GM12878 (cell line): ENCODE results near the gene C2orf74. TPM values are rescaled to one million over a fixed set of nuclear protein-coding genes. Genes with fewer than 3 reads are reported as not detected.
A peak's percentile ranks its signal among the peaks of the same experiment; 100 is the strongest.

ENCODE experiments used
- ATAC-seq: fragments of 200-7000 bp; cut with Tn5 transposase; 3 replicates; pipeline ENCODE4 v1.9.1; 2020; ENCODE audit warnings: mild to moderate bottlenecking, moderate library complexity
- BruUV-seq: library from RNA; stranded (reverse); fragments of 400-500 nt; replicated peaks from 2 replicates; lab custom pipeline; 2021; lab: Mats Ljungman, UMichigan
- CTCF ChIA-PET: fragments of 300-600 bp; sonication (Branson Sonifier 250); formaldehyde crosslinking; extraction: SDS; loops from one replicate; lab custom pipeline; 2021; ENCODE audit warnings: inconsistent platforms; lab: Yijun Ruan, JAX
- POLR2A ChIA-PET: fragments of 350-600 bp; formaldehyde crosslinking; extraction: SDS; loops from one replicate; lab custom pipeline; 2021; ENCODE audit warnings: inconsistent platforms; lab: Charles Lee
- RAD21 ChIA-PET: fragments of 300-600 bp; sonication (Branson Sonifier 250); formaldehyde crosslinking; loops from one replicate; lab custom pipeline; 2023; ENCODE audit warnings: antibody characterized with exemption; ENCODE audit not compliant: unreplicated experiment; lab: Charles Lee
- SMC1A ChIA-PET: fragments of 300-600 bp; sonication (Branson Sonifier 250); formaldehyde crosslinking; loops from one replicate; lab custom pipeline; 2023; ENCODE audit not compliant: unreplicated experiment, uncharacterized antibody; lab: Charles Lee
- DNase-seq: peaks from one replicate; pipeline ENCODE4 v3.0.0-alpha.2; 2011; ENCODE audit warnings: low read depth, low spot score
- FAIRE-seq: peaks from 3 replicates; lab custom pipeline; 2011; peaks lifted over from hg19 to GRCh38; lab: Jason Lieb, UNC
- H2AFZ ChIP-seq: 2 replicates; pipeline ENCODE4 v1.6.0; 2011; ENCODE audit warnings: low read depth, low read length, control low read depth; ENCODE audit not compliant: control insufficient read depth
- H3K27ac ChIP-seq: 2 replicates; pipeline ENCODE4 v1.5.1; 2011; ENCODE audit warnings: control low read depth; ENCODE audit not compliant: control insufficient read depth, insufficient read depth
- H3K27me3 ChIP-seq, 2 experiments: replicated peaks in 1 of 2; 2 replicates each; pipeline versions ENCODE4 v1.6.0 to v1.6.1; 2011; ENCODE audit warnings: low read length in 1 of 2; ENCODE audit not compliant: control insufficient read depth in 2 of 2, insufficient read depth in 2 of 2
- H3K36me3 ChIP-seq, 2 experiments: 2 replicates each; pipeline ENCODE4 v1.5.1; 2011; ENCODE audit warnings: low read length in 1 of 2; ENCODE audit not compliant: control insufficient read depth in 2 of 2, insufficient read depth in 2 of 2
- H3K4me1 ChIP-seq: 2 replicates; pipeline ENCODE4 v1.6.1; 2011; ENCODE audit warnings: mild to moderate bottlenecking, low read length, moderate library complexity, mixed read lengths; ENCODE audit not compliant: control insufficient read depth, insufficient read depth
- H3K4me2 ChIP-seq: 2 replicates; pipeline ENCODE4 v1.6.0; 2011; ENCODE audit warnings: control low read depth; ENCODE audit not compliant: control insufficient read depth, insufficient read depth
- H3K4me3 ChIP-seq: fragments of 200-600 bp; sonication (generic); 2 replicates; pipeline ENCODE4 v1.5.1; 2016
- H3K79me2 ChIP-seq: 2 replicates; pipeline ENCODE4 v1.6.0; 2011; ENCODE audit warnings: low read length; ENCODE audit not compliant: control insufficient read depth, insufficient read depth
- H3K9ac ChIP-seq: 2 replicates; pipeline ENCODE4 v1.8.0; 2011; ENCODE audit warnings: low read length, control low read depth, mixed read lengths; ENCODE audit not compliant: control insufficient read depth, insufficient read depth
- H3K9me3 ChIP-seq: replicated peaks from 3 replicates; pipeline ENCODE4 v1.5.1; 2011; ENCODE audit warnings: mild to moderate bottlenecking, low read length; ENCODE audit not compliant: control insufficient read depth, insufficient read depth
- H4K20me1 ChIP-seq: 2 replicates; pipeline ENCODE4 v1.6.0; 2011; ENCODE audit not compliant: control insufficient read depth, insufficient read depth
- BACH1 ChIP-seq: fragments of 450-650 bp; IDR thresholded peaks from 2 replicates; pipeline ENCODE4 v1.6.1; 2017; ENCODE audit warnings: mild to moderate bottlenecking, borderline replicate concordance
- CBFB ChIP-seq: IDR thresholded peaks from 2 replicates; pipeline ENCODE4 v1.6.1; 2016; ENCODE audit warnings: antibody characterized with exemption, low read depth
- E2F4 ChIP-seq: IDR thresholded peaks from 2 replicates; pipeline ENCODE4 v1.6.1; 2012; ENCODE audit warnings: low read depth, low read length, improper control_type of control experiment
- GABPA ChIP-seq: IDR thresholded peaks from 2 replicates; pipeline ENCODE4 v1.6.1; 2014; ENCODE audit warnings: antibody characterized with exemption, low read depth, mild to moderate bottlenecking, inconsistent platforms
- IKZF2 ChIP-seq, 2 experiments: fragments of 450-650 bp; IDR thresholded peaks; 2 replicates each; pipeline ENCODE4 v1.6.1; 2017; ENCODE audit warnings: mild to moderate bottlenecking in 2 of 2, moderate library complexity in 2 of 2
- IRF4 ChIP-seq: IDR thresholded peaks from 2 replicates; pipeline ENCODE4 v1.6.1; 2011; ENCODE audit warnings: low read depth, low read length
- NKRF ChIP-seq: fragments of 450-650 bp; conservative IDR thresholded peaks from 2 replicates; pipeline ENCODE4 v1.6.1; 2017; ENCODE audit warnings: mild to moderate bottlenecking, moderate library complexity
- POLR2AphosphoS2 ChIP-seq: IDR thresholded peaks from 2 replicates; pipeline ENCODE4 v1.6.1; 2011; ENCODE audit warnings: low read depth, mild to moderate bottlenecking, low read length, improper control_type of control experiment, moderate library complexity
- SIN3A ChIP-seq: IDR thresholded peaks from 2 replicates; pipeline ENCODE4 v1.6.1; 2012; ENCODE audit warnings: low read depth, low read length, improper control_type of control experiment
- TCF3 ChIP-seq: IDR thresholded peaks from 2 replicates; pipeline ENCODE4 v1.6.1; 2012; ENCODE audit warnings: low read depth, mild to moderate bottlenecking, low read length, borderline replicate concordance; ENCODE audit not compliant: insufficient read depth
- ZSCAN29 ChIP-seq: fragments of 450-650 bp; IDR thresholded peaks from 2 replicates; pipeline ENCODE4 v1.6.1; 2017; ENCODE audit warnings: mild to moderate bottlenecking, moderate library complexity
- WGBS: methylation state at CpG from one replicate; pipeline ENCODE4 v1.1.6; 2016; ENCODE audit warnings: low lambda C conversion rate; ENCODE audit not compliant: insufficient replicate concordance, insufficient coverage; ENCODE audit errors: missing lambda C conversion rate; 5-methylcytosine and 5-hydroxymethylcytosine counted together
- in situ Hi-C: fragments of 300-500 bp; cut with MboI; formaldehyde crosslinking; loops from 9 replicates; pipeline ENCODE4 v1.14.3; 2018; ENCODE audit warnings: mixed read lengths
- intact Hi-C: fragments of 100-400 bp; cut with micrococcal nuclease; formaldehyde crosslinking; loops from one replicate; pipeline ENCODE4 v1.14.2; 2022; ENCODE audit not compliant: unreplicated experiment
- polyA plus RNA-seq, 11 experiments: library from polyadenylated mRNA; depleted of rRNA in 4 of 11; unstranded in 6 of 11; stranded (reverse) in 5 of 11; fragments of >200 nt; fragmentation: Nextera tagmentation in 4 of 11; fragmentation: Illumina TruSeq in 1 of 11; extraction: Ambion mirVana in 4 of 11; extraction: Trizol in 1 of 11; gene quantifications; 1 replicate in 1 of 11; 2 replicates in 10 of 11; pipeline versions ENCODE4 v1.2.1 to v1.2.3, GENCODE V29; 2011 to 2016; ENCODE audit warnings: inconsistent platforms in 2 of 11, missing spikeins in 2 of 11, low read depth in 1 of 11
- total RNA-seq, 4 experiments: library from RNA; depleted of rRNA in 3 of 4; stranded (reverse); fragments of >200 nt in 3 of 4; fragmentation: Illumina TruSeq in 1 of 4; extraction: Trizol in 1 of 4; gene quantifications; 2 replicates each; pipeline versions ENCODE4 v1.2.1 to v1.2.3, GENCODE V29; 2013 to 2021
- TF ChIP-seq, protein P1 (sequence below): IDR thresholded peaks from 2 replicates; pipeline ENCODE4 v1.6.1; 2011; ENCODE audit warnings: mild to moderate bottlenecking, low read depth, low read length, moderate library complexity; ENCODE audit not compliant: insufficient replicate concordance
- TF ChIP-seq, protein P2 (sequence below): fragments of 450-650 bp; IDR thresholded peaks from 2 replicates; pipeline ENCODE4 v1.6.1; 2017; ENCODE audit warnings: mild to moderate bottlenecking, moderate library complexity

C2orf74 gene
- total and polyA plus RNA-seq, 10 of the 15 experiments (the other 5 are each of a cell fraction or from before 2014, with no cell fraction given), result 3.8 to 25.0 (median 15.2) TPM

DNA sequence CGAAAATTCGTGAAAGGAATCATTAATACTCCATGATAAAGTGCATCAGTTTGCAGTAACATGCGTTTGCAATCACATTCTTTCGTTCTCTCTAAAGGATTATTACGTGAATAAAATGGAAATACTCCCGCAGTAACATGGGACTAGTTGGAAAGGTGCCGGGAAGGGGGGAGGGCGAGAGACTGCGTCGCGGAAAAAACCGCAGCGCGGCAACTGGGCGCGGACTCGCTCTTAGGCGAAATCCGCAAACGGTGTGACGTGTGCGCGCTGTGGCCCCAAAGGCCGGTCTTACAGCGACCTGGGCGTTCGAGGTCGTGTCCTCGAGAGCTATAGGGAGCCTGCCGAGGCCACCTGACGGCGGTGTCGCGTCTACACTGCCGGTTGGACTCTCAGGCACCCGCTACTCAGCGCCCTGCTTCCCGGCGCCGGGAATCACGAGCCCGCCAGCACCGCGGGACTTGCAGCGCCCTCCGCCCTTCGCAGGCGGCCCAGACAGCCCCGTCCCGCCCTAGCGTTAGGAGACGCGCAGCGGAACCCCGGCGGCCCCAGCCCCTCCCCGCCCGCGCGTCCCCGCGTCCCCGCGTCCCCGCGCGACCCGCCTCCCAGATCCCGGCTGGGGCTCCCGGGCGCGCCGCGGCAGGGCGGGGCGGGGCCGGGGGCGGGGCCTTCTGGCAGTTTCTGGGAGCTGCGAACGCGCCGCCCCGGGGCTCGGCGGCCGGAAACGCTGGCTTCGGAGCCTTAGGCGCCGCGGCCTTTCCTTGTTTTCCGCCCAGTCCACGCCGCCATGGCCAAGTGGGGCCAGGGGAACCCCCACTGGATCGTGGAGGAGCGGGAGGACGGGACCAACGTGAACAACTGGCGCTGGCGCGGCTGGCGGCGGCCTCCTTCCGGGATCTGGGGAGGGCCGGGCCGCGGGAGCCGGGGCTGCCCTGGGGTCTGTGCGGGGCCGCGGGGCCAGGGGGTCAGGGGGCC is 15.1 kb downstream of the C2orf74 start:
- no peak for FAIRE-seq
- POLR2A ChIA-PET, result interaction anchor here (0.5 to 2.1 kb wide), 10 partner anchors 15 to 361 kb away, joined by 3 to 9 read pairs (median 4); partner anchors contain the start of genes PEX13 and XPO1
- peak; percentile 76 to 82 for TF ChIP-seq IKZF2 (IDR thresholded peaks at IDR 0.05)
- 0 out of 2 replicates have a peak, but pooled peaks have one; percentile 21 for TF ChIP-seq SIN3A
- TF ChIP-seq CBFB, result peak; percentile 22
- no peak for TF ChIP-seq E2F4
- TF ChIP-seq POLR2AphosphoS2, result no peak; the same call in none of the 2 replicates
- no peak for TF ChIP-seq GABPA
- TF ChIP-seq ZSCAN29, result peak; percentile 99
- TF ChIP-seq BACH1, result peak; percentile 36; the same call in 1 of the 2 replicates
- no peak for TF ChIP-seq TCF3
- TF ChIP-seq NKRF, result peak; percentile 59
- TF ChIP-seq, protein P1, sequence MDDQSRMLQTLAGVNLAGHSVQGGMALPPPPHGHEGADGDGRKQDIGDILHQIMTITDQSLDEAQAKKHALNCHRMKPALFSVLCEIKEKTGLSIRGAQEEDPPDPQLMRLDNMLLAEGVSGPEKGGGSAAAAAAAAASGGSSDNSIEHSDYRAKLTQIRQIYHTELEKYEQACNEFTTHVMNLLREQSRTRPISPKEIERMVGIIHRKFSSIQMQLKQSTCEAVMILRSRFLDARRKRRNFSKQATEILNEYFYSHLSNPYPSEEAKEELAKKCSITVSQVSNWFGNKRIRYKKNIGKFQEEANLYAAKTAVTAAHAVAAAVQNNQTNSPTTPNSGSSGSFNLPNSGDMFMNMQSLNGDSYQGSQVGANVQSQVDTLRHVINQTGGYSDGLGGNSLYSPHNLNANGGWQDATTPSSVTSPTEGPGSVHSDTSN, result no peak
- no peak for TF ChIP-seq IRF4
- TF ChIP-seq, protein P2, sequence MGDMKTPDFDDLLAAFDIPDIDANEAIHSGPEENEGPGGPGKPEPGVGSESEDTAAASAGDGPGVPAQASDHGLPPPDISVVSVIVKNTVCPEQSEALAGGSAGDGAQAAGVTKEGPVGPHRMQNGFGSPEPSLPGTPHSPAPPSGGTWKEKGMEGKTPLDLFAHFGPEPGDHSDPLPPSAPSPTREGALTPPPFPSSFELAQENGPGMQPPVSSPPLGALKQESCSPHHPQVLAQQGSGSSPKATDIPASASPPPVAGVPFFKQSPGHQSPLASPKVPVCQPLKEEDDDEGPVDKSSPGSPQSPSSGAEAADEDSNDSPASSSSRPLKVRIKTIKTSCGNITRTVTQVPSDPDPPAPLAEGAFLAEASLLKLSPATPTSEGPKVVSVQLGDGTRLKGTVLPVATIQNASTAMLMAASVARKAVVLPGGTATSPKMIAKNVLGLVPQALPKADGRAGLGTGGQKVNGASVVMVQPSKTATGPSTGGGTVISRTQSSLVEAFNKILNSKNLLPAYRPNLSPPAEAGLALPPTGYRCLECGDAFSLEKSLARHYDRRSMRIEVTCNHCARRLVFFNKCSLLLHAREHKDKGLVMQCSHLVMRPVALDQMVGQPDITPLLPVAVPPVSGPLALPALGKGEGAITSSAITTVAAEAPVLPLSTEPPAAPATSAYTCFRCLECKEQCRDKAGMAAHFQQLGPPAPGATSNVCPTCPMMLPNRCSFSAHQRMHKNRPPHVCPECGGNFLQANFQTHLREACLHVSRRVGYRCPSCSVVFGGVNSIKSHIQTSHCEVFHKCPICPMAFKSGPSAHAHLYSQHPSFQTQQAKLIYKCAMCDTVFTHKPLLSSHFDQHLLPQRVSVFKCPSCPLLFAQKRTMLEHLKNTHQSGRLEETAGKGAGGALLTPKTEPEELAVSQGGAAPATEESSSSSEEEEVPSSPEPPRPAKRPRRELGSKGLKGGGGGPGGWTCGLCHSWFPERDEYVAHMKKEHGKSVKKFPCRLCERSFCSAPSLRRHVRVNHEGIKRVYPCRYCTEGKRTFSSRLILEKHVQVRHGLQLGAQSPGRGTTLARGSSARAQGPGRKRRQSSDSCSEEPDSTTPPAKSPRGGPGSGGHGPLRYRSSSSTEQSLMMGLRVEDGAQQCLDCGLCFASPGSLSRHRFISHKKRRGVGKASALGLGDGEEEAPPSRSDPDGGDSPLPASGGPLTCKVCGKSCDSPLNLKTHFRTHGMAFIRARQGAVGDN, result peak; percentile 74

More for the DNA sequence above, 15.1 kb downstream of the C2orf74 start:
- 1% methylated on average over 77 of the region's 111 CpGs for WGBS
- Histone ChIP-seq H3K36me3 (peaks cover 2 to 5% of the 10 kb centered on the region in 2 experiments), H3K9ac (peak overlapping the region; percentile 91), H4K20me1 (no peaks in the 10 kb centered on the region), H3K9me3 (no peaks in the 10 kb centered on the region), H2AFZ (peak overlapping the region; percentile 94), H3K4me3 (peak overlapping the region; percentile 99), H3K27me3 (no peaks in the 10 kb centered on the region), H3K27ac (peak overlapping the region; percentile 91), H3K4me1 (peaks cover 14% of the 10 kb centered on the region), H3K4me2 (peak overlapping the region; percentile 96), H3K79me2 (peaks cover 42% of the 10 kb centered on the region)
- ChIA-PET CTCF (interaction anchor here (0.9 to 2.4 kb wide), 5 partner anchors 32 to 469 kb away, joined by 3 to 10 read pairs (median 4); no protein-coding TSS in a partner anchor), RAD21 (interaction anchor here (0.7 to 1.4 kb wide), 5 partner anchors 32 to 362 kb away, joined by 3 to 4 read pairs (median 3); partner anchors contain the start of gene PEX13), SMC1A (interaction anchor here (0.7 to 3.3 kb wide), 6 partner anchors 23 to 142 kb away, joined by 3 to 10 read pairs (median 4); no protein-coding TSS in a partner anchor)
- in situ Hi-C loops, result no loop called here
- intact Hi-C loops, result loop anchor here (1.0 to 10.0 kb wide), 4 partner anchors 32 to 382 kb away; partner anchors contain the start of genes PEX13 and REL
- DNase-seq (peak; percentile 40), ATAC-seq (peak; percentile 84)
- no TSS peak for BruUV-seq
